ENCODE results near the gene MAGI1.

MAGI1 gene

GRCh38 chr3:65379223-65379622 is 659.5 kb downstream of the MAGI1 start:
- DNase-seq, result no peak

GRCh38 chr3:65377637-65378036 is 661.1 kb downstream of the MAGI1 start:
- no peak for DNase-seq

- DNase-seq, result no peak
Observed at GRCh38 chr3:65376426-65376825, 662.3 kb downstream of the MAGI1 start.

DNA sequence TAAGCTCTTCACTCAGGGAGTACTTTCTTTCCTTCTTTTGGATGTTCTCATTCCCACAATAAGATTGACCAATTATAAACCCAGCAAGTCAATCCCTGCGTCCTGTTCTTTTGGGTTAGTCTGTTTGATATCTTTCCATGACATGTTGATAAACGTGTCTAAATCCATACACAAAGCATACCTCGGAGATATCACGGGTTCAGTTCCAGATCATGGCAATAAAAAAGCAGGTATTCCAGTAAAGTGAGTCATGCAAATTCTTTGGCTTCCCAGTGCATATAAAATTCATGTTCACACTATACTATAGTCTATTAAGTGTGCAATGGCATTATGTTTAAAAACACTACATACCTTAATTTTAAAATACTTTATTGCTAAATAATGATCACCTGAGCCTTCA is 667.7 kb downstream of the MAGI1 start:
- no peak for DNase-seq

- no peak for DNase-seq
Observed at GRCh38 chr3:65368866-65369265, 669.9 kb downstream of the MAGI1 start.

GRCh38 chr3:65362688-65363087 is 676.0 kb downstream of the MAGI1 start:
- DNase-seq, result no peak

DNA sequence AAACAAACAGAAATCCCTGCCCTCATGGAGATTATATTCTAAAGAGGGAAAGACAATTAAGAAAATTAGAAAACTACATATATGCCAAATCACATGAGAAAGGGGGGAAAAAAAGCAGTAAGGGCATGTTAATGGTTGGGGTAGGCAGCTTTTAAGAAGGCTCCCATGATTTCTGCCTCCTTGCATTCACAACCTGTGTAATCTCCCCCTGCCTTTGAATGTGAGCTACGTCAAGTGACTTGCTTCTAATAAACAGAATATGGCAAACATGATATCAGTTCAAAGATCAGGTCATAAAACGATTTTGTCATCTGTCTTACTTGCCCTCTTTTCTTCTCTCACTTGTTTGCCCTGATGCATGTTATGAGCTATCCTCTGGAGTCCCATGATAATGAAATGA is 677.3 kb downstream of the MAGI1 start:
- no peak for DNase-seq

DNA sequence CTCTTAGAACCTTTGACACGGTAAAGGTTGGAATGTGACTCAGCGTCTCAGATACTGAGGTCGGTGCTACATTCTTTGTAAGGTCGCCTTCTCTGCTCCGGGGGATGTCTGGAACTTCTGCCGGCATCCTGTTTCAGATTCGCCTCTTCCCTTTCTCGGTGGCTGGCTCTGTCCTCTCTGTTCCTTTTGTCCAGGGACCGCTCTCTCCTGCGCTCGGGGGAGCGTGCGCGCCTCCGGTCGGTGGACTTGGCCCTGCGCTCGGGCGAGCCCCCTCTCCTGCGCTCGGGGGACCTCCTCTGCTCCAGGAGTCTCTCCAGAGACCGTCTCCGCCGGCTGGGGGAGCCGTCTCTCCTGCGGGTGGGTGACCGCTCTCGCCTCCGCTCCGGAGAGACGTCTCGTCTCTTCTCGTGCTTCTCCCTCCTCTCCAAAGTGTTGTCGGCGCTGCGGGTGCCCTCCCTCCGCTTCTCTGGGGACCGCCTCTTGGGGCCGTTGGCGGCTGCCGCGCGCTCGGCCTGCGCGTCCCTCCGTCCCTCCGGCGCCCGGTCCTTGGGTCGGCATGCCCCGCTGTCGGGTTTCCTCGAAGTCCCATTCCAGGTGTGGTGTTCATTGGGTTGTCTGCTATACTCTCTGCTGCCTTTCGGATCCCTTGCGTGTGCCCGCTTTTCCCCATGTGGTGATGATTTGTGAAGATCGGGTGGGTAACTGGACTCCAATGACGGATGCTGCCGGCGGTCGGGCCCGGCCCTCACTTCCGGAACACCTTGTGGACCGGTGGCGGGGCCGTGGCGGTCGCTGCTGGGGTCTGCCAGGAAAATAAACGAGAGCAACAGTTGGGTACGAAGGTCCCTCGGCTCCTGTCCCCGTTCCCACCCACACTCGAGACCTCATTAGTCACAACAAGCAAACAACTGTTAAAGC is 682.1 kb downstream of the MAGI1 start:
- no peak for DNase-seq

DNA sequence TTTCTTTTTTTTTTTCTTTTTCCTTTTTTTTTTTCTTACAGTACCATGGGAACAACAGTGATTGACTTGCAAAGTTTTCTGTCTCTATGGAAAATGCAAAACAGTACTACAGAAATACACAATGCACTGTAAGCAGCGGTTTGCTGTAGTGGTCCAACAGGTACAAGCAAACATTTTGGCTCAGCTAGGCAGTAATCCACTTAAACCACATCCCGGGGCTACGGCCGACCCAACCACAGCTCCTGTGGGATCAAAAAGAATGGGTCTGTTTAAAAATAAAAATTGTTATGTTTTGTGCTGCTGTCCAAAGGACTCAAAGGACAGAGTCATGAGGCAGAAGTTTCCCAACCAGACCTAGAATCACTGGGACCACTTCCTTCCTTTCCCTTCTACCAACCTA is 683.8 kb downstream of the MAGI1 start:
- DNase-seq, result no peak

DNA sequence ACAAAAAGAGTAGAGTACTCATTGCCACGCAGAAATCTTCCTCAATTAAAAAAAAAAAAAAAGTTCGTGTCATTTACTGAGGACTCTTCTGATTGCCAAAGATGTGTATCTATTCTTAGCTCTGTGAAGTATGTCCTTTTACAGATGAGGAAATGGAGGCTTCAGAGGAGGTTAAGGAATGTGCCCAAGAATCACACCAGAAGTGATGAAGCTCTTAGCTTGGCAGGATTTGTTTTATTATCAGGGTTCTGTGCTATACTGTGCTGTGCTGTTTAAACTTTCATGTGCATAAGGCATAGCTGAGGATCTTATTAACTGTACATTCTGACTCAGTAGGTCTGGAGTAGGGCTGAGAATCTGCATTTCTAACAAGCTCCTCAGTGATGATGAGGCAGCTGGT is 685.8 kb downstream of the MAGI1 start:
- DNase-seq, result no peak

DNA sequence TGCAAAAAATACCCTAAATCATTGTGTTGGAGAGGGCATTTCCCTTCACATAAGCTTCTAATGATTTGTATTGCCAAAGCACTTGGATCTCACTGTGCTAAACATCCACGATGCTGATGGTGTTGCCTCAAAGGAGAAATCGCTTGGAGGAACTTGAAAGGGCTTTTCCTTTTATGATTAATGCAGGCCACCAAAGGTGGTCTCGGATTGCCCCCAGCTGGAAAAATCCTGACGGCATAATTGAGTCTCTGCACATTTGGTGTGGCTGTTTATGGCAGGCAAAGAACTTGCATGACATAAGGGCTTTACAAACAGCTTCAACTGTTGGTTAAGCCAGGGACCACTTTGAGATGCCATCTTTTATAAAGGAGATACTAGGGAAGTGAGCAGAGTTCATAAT is 687.0 kb downstream of the MAGI1 start:
- DNase-seq, result no peak

- DNase-seq, result no peak
Observed at GRCh38 chr3:65350801-65351476, 687.8 kb downstream of the MAGI1 start.

GRCh38 chr3:65348398-65348995 is 690.2 kb downstream of the MAGI1 start:
- no peak for DNase-seq

- no peak for DNase-seq
Observed at GRCh38 chr3:65347166-65347565, 691.6 kb downstream of the MAGI1 start.

DNA sequence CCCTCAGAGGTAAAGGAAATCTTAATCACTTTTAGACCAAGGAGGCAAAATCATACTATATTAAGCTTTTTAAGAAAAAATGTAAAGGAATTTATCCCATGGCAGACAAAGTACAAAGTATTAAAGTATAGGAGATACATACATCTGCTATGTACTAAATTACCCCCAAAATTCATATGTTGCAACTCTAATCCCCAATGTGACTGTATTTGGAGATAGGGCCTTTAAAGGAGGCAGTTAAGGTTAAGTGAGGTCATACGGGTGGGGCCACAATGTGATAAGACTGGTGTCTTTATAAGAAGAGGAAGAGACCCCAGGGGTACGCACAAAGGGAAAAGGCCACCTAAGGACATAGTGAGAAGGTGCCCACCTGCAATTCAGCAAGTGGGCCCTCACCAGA is 693.9 kb downstream of the MAGI1 start:
- no peak for DNase-seq

GRCh38 chr3:65344444-65344843 is 694.3 kb downstream of the MAGI1 start:
- no peak for DNase-seq

DNA sequence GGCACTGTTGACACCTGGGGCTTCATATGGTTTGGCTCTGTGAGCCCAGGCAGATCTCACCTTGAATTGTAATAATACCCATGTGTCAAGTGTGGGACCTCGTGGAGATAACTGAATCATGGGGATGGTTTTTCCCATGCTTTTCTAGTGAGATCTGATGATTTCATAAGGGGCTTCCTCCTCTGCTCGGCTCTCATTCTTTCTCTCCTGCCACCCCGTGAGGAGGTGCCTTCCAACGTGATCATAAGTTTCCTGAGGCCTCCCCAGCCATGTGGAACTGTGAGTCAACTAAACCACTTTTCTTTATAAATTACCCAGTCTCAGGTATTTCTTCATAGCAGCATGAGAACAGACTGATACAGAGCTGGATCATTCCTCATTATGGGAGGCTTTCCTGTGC is 695.0 kb downstream of the MAGI1 start:
- no peak for DNase-seq

GRCh38 chr3:65343026-65343425 is 695.7 kb downstream of the MAGI1 start:
- DNase-seq, result no peak

DNA sequence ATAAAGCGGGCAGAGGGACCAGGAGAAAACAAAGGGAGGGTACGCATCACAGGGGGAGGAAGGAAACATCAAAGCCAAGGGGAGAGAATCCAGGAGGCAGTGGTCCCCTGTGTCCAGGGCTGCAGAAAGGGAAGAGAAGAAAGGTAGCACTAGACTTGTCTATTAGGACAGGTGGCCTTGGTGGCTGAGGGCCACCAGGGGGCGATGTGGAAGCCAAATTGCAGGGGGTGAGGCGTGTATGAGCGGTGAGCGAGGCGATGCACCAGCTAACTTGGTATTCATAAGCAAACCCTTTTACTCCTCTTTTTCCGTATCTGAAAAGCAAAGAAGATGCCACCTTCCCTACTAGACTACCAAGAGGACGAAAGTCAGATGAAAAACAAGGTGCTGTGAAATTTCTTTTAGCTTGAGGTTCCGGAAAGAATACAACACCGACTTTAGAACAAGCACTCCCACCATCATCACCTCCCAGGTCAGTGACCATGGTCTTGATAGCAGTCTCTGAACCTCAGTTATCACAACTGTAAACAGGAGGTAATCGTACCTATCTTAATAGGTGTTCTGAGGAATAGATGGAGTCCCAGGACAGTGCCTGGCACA is 696.5 kb downstream of the MAGI1 start:
- DNase-seq, result no peak

DNA sequence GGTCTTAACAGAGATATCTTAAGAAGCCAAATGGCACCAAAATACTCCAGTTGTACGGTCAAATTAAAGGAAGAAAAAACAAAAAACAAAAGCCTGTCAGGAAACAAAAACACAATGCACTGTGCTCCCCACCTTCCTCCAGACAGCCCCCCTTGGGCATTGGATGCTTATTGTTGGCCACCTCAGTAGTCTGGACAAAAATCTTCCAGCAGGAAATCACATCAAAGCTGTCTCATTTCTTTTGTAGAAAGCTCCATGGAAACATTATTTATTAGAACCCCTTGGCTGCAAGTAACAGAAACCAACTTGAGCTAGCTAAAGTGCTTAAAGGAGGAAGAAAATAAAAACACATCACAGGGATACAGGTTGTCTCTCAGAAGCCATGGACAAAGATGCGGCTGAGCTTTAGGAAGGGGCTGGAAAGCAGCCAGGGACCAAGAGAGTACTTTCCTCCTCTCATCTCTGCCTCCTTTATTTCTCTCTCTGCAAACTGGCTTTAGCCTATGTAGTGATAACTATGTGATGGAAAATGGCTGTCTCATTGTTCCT is 699.5 kb downstream of the MAGI1 start:
- DNase-seq, result no peak

GRCh38 chr3:65338571-65338970 is 700.1 kb downstream of the MAGI1 start:
- no peak for DNase-seq

DNA sequence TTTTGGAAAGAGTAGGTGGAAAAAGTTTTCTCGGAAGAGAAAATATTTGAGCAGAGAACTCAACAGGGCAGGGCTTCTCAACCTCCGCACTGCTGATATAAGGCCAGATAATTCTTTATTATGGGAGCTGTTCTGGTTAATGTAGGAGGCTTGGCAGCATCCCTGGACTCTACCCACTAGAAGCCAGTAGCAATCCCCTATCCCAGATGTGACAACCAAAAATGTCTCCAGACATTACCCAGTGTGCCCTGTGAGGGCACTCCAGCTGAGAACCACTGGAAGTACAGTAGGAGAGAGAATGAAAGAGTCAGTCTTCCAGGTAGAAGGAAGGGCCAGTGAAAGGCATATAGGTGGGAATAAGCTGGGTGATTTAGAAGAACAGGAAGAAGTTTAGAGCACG is 703.1 kb downstream of the MAGI1 start:
- no peak for DNase-seq

- DNase-seq, result no peak
Observed at GRCh38 chr3:65334045-65334665, 704.6 kb downstream of the MAGI1 start.
